Neuronal stem cell (in vitro differentiated cells): ENCODE results near the gene ATE1.

ENCODE experiments used
- DNase-seq: peaks from one replicate; pipeline ENCODE4 v3.0.0-alpha.2; 2013; ENCODE audit warnings: low spot score
- H2AFZ ChIP-seq: one replicate; pipeline ENCODE4 v1.6.1; 2013; ENCODE audit warnings: mild to moderate bottlenecking, low read length, inconsistent platforms
- H2AK5ac ChIP-seq: 2 replicates; pipeline ENCODE4 v1.6.1; 2013; ENCODE audit warnings: low read depth, mild to moderate bottlenecking, inconsistent platforms, low read length, moderate library complexity, mixed read lengths
- H2BK120ac ChIP-seq: 2 replicates; pipeline ENCODE4 v1.6.1; 2013; ENCODE audit warnings: low read depth, mild to moderate bottlenecking, inconsistent platforms, low read length, moderate library complexity, mixed read lengths
- H2BK12ac ChIP-seq: one replicate; pipeline ENCODE4 v1.6.1; 2013; ENCODE audit warnings: low read length, inconsistent platforms
- H2BK15ac ChIP-seq: 2 replicates; pipeline ENCODE4 v1.6.1; 2013; ENCODE audit warnings: mild to moderate bottlenecking, low read length, inconsistent platforms, mixed read lengths
- H2BK5ac ChIP-seq: one replicate; pipeline ENCODE4 v1.6.1; 2013; ENCODE audit warnings: inconsistent platforms, mild to moderate bottlenecking, low read length, moderate library complexity
- H3K14ac ChIP-seq: one replicate; pipeline ENCODE4 v1.6.1; 2013; ENCODE audit warnings: low read length, inconsistent platforms
- H3K18ac ChIP-seq: 2 replicates; pipeline ENCODE4 v1.6.1; 2013; ENCODE audit warnings: low read length, inconsistent platforms
- H3K23ac ChIP-seq: 2 replicates; pipeline ENCODE4 v1.6.1; 2013; ENCODE audit warnings: low read depth, mild to moderate bottlenecking, mixed read lengths, low read length, inconsistent platforms; ENCODE audit not compliant: poor library complexity
- H3K27ac ChIP-seq: replicated peaks from 3 replicates; pipeline ENCODE4 v1.5.1; 2013; ENCODE audit warnings: low read length, inconsistent platforms
- H3K27me3 ChIP-seq, 3 experiments: 2 replicates each; pipeline ENCODE4 v1.6.1; 2013; ENCODE audit warnings: low read length in 3 of 3, mild to moderate bottlenecking in 2 of 3, inconsistent platforms in 1 of 3, low read depth in 1 of 3, mixed read lengths in 1 of 3, moderate library complexity in 1 of 3; ENCODE audit not compliant: control insufficient read depth in 3 of 3, insufficient read depth in 3 of 3
- H3K36me3 ChIP-seq, 2 donors: replicated peaks in 1 of 2; 2 replicates each; pipeline ENCODE4 v1.6.1; 2013; ENCODE audit warnings: low read length in 2 of 2; ENCODE audit not compliant: control insufficient read depth in 2 of 2, insufficient read depth in 2 of 2
- H3K4ac ChIP-seq: 2 replicates; pipeline ENCODE4 v1.6.1; 2013; ENCODE audit warnings: inconsistent platforms, mild to moderate bottlenecking, low read length, moderate library complexity
- H3K4me1 ChIP-seq, 2 donors: 1 replicate in 1 of 2; 2 replicates in 1 of 2; pipeline ENCODE4 v1.6.1; 2013; ENCODE audit warnings: low read length in 2 of 2, low read depth in 1 of 2; ENCODE audit not compliant: control insufficient read depth in 2 of 2, insufficient read depth in 1 of 2
- H3K4me2 ChIP-seq: one replicate; pipeline ENCODE4 v1.6.1; 2013; ENCODE audit warnings: mild to moderate bottlenecking, low read length, inconsistent platforms; ENCODE audit not compliant: insufficient read depth, poor library complexity, severe bottlenecking
- H3K4me3 ChIP-seq, 2 donors: 2 replicates each; pipeline ENCODE4 v1.5.1; 2013; ENCODE audit warnings: low read length in 2 of 2, mild to moderate bottlenecking in 2 of 2, inconsistent platforms in 1 of 2, moderate library complexity in 1 of 2
- H3K79me1 ChIP-seq: one replicate; pipeline ENCODE4 v1.6.1; 2013; ENCODE audit warnings: low read depth, mild to moderate bottlenecking, inconsistent platforms, low read length, moderate library complexity
- H3K9ac ChIP-seq: one replicate; pipeline ENCODE4 v1.6.1; 2013; ENCODE audit warnings: mild to moderate bottlenecking, low read depth, low read length, inconsistent platforms; ENCODE audit not compliant: poor library complexity
- H3K9me3 ChIP-seq, 2 donors: replicated peaks in 1 of 2; 2 replicates each; pipeline versions ENCODE3 to v1.6.1; 2013; ENCODE audit warnings: low read length in 2 of 2, mild to moderate bottlenecking in 2 of 2, inconsistent platforms in 1 of 2, low read depth in 1 of 2, mixed read lengths in 1 of 2, moderate library complexity in 1 of 2; ENCODE audit not compliant: control insufficient read depth in 2 of 2, insufficient read depth in 1 of 2
- H4K8ac ChIP-seq: one replicate; pipeline ENCODE4 v1.6.1; 2013; ENCODE audit warnings: low read depth, mild to moderate bottlenecking, inconsistent platforms, low read length, moderate library complexity
- H4K91ac ChIP-seq: one replicate; pipeline ENCODE4 v1.6.1; 2013; ENCODE audit warnings: low read length, low read depth, mild to moderate bottlenecking, inconsistent platforms; ENCODE audit not compliant: poor library complexity
- WGBS, 2 donors: extraction: QIAGEN DNeasy Blood & Tissue Kit; methylation state at CpG; one replicate each; pipeline ENCODE4 v1.1.7; 2013; ENCODE audit warnings: missing lambda C conversion rate in 2 of 2, mixed read lengths in 1 of 2; ENCODE audit not compliant: insufficient read length in 2 of 2, insufficient replicate concordance in 1 of 2; ENCODE audit errors: extremely low coverage in 2 of 2; 5-methylcytosine and 5-hydroxymethylcytosine counted together

The ATE1 gene

GRCh38 chr10:121695731-121696464 is 231.9 kb downstream of the ATE1 start:
- Histone ChIP-seq H3K4ac (no peak overlapping the region), H2BK5ac (no peak overlapping the region), H2AK5ac (peak overlapping the region; percentile 56), H3K4me1 (peaks cover 5 to 22% of the 10 kb centered on the region in 2 donors), H3K4me3 (no peak overlapping the region), H2AFZ (no peak overlapping the region), H3K4me2 (no peak overlapping the region), H3K9me3 (no peaks in the 10 kb centered on the region), H3K27ac (no peak overlapping the region), H3K27me3 (no peaks in the 10 kb centered on the region), H3K14ac (peak overlapping the region; percentile 6), H3K79me1 (no peaks in the 10 kb centered on the region), H3K18ac (peak overlapping the region; percentile 76), H3K23ac (no peak overlapping the region), H2BK120ac (no peak overlapping the region), H2BK12ac (no peak overlapping the region), H3K36me3 (no peaks in the 10 kb centered on the region), H4K8ac (no peak overlapping the region), H2BK15ac (no peak overlapping the region), H3K9ac (no peak overlapping the region), H4K91ac (no peak overlapping the region)
- no CpG with 5 or more reads among the region's 7 CpGs for WGBS, 2 donors
- no peak for DNase-seq

DNA sequence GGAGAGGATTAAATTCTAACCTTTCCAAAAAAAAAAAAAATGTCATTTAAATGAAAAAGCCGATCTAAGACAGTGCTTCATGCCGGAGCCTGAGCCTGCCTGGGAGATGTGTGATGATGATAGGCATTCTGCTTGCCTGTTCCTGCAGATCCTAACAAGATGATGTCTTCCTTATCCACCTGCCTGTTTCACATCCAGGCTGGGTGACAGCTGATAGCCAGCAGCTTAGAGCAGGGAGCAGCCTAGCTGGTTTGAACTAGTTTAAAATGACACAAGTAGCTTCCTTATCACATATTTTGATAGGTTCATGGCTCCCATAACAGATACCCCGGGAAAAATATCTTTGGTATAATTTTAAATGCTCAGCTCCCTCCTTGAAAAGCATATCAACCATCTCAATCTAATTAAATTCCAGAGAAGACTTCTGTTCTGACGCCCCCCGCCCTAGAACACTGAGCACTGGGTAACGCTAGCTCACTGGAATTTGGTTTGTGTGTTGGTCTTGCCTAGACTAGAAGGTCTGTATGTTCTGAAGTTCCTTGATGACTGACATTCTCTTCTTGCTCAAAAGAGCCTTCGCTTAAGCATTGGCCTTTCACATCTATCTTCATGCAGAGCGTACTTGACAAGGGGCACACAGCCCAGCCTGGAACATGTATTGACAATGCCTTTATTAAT is 232.7 kb downstream of the ATE1 start:
- H3K23ac ChIP-seq: no peak overlapping the region
- H3K4me1 ChIP-seq: peaks cover 5 to 27% of the 10 kb centered on the region in 2 donors
- H3K14ac ChIP-seq: peak overlapping the region; percentile 6
- no peak overlapping the region for H3K18ac ChIP-seq
- no CpG with 5 or more reads among the region's 8 CpGs for WGBS, 2 donors
- no peaks in the 10 kb centered on the region for H3K79me1 ChIP-seq
- H3K4me2 ChIP-seq: no peak overlapping the region
- no peak overlapping the region for H3K4me3 ChIP-seq
- H2BK15ac ChIP-seq: no peak overlapping the region
- H2BK12ac ChIP-seq: no peak overlapping the region
- no peak overlapping the region for H2BK5ac ChIP-seq
- H2AFZ ChIP-seq: no peak overlapping the region
- H4K8ac ChIP-seq: no peak overlapping the region
- no peak overlapping the region for H3K4ac ChIP-seq
- no peaks in the 10 kb centered on the region for H3K9me3 ChIP-seq
- H2BK120ac ChIP-seq: no peak overlapping the region
- no peaks in the 10 kb centered on the region for H3K36me3 ChIP-seq
- no peaks in the 10 kb centered on the region for H3K27me3 ChIP-seq
- H3K27ac ChIP-seq: no peak overlapping the region
- H3K9ac ChIP-seq: no peak overlapping the region
- no peak for DNase-seq
- H2AK5ac ChIP-seq: no peak overlapping the region
- no peak overlapping the region for H4K91ac ChIP-seq

DNA sequence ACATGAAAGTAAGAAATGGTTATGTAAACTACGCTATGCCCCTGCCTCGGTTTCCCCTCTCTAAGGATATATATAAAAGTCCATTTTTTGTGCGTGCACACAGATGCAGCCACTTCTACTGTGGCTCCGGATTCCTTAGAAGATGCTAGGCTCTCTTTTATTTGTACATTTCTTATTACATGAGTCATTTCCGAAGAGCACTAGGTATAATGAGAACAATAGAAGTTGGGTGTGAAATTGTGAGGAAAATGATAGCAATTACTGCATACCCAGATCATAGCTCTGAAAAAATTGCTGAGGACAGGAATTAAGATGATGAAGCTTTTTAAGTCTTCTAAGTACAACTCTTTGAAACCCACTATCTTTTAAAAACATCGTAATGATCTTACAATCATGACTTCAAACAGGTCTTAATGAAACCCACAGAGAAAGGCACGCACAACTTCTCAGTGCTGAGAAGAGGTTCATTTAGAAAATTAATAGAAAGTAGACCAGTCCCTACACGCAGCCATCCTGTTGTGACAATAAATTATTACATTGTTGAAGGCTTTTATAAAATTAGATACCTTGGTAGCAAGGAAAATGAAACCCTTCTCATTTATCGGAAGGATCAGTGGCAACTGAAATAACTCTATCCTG is 233.4 kb downstream of the ATE1 start:
- H3K79me1 ChIP-seq: no peaks in the 10 kb centered on the region
- no peak overlapping the region for H3K23ac ChIP-seq
- no peak overlapping the region for H3K4me2 ChIP-seq
- no peak overlapping the region for H3K4me3 ChIP-seq
- H2AFZ ChIP-seq: no peak overlapping the region
- no peak for DNase-seq
- no peak overlapping the region for H2BK120ac ChIP-seq
- no peak overlapping the region for H2BK12ac ChIP-seq
- no peak overlapping the region for H3K18ac ChIP-seq
- H3K36me3 ChIP-seq: no peaks in the 10 kb centered on the region
- no CpG with 5 or more reads among the region's 9 CpGs for WGBS, 2 donors
- H3K9ac ChIP-seq: no peak overlapping the region
- no peak overlapping the region for H3K4ac ChIP-seq
- H3K4me1 ChIP-seq: peaks cover 5 to 28% of the 10 kb centered on the region in 2 donors
- no peak overlapping the region for H4K91ac ChIP-seq
- no peaks in the 10 kb centered on the region for H3K9me3 ChIP-seq
- H2BK5ac ChIP-seq: no peak overlapping the region
- H2BK15ac ChIP-seq: no peak overlapping the region
- H3K27me3 ChIP-seq: no peaks in the 10 kb centered on the region
- H3K14ac ChIP-seq: no peak overlapping the region
- no peak overlapping the region for H4K8ac ChIP-seq
- H3K27ac ChIP-seq: no peak overlapping the region
- H2AK5ac ChIP-seq: no peak overlapping the region

DNA sequence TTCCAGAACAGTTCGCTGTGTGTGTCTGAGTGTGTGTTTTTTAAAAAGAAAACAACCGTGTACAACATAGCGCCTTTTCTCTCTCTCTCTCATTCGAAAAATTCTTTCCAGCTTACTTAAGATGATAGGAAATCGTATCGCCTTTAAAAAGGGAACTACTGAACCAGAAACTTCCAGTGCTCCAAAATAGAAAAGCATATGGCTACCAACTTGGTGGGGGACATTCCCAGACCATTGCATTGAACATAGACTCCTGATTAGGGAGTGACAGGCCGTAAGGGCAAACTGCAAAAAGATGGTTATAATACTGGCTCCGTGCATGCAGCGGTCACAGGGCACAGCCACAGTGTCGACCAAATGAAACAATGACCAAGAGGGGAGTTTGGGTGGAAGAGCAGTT is 235.2 kb downstream of the ATE1 start:
- Histone ChIP-seq H3K27ac (no peak overlapping the region), H3K14ac (no peak overlapping the region), H3K4ac (no peak overlapping the region), H2AK5ac (no peak overlapping the region), H4K8ac (no peak overlapping the region), H4K91ac (no peak overlapping the region), H3K36me3 (no peaks in the 10 kb centered on the region), H2AFZ (peak overlapping the region; percentile 38), H3K9me3 (no peaks in the 10 kb centered on the region), H3K79me1 (no peaks in the 10 kb centered on the region), H2BK12ac (no peak overlapping the region), H3K23ac (no peak overlapping the region), H2BK15ac (no peak overlapping the region), H3K18ac (no peak overlapping the region), H3K4me1 (peaks cover 3 to 24% of the 10 kb centered on the region in 2 donors), H3K4me3 (no peak overlapping the region), H2BK120ac (no peak overlapping the region), H3K9ac (no peak overlapping the region), H2BK5ac (no peak overlapping the region), H3K27me3 (peaks cover 0 to 12% (median 0%) of the 10 kb centered on the region in 3 experiments), H3K4me2 (no peak overlapping the region)
- no peak for DNase-seq
- no CpG with 5 or more reads among the region's 10 CpGs for WGBS, 2 donors
